Prostate gland (tissue), 2 donors: Measurements from ENCODE around the gene OR52N1.

Experiments used
- POLR2AphosphoS5 ChIP-seq: sonication (generic); formaldehyde crosslinking; IDR thresholded peaks from one replicate; pipeline ENCODE4 v1.6.1; 2017; ENCODE audit warnings: antibody characterized with exemption
- TF ChIP-seq, protein P1 (sequence below), 4 experiments: fragments of 200-600 bp in 2 of 4; fragments of 450-650 bp in 2 of 4; sonication (generic) in 2 of 4; IDR thresholded peaks; 1 replicate in 3 of 4; 2 replicates in 1 of 4; pipeline ENCODE4 v1.5.1; 2016 to 2019; ENCODE audit warnings: antibody characterized with exemption in 4 of 4, mild to moderate bottlenecking in 2 of 4, moderate library complexity in 2 of 4

DNA sequence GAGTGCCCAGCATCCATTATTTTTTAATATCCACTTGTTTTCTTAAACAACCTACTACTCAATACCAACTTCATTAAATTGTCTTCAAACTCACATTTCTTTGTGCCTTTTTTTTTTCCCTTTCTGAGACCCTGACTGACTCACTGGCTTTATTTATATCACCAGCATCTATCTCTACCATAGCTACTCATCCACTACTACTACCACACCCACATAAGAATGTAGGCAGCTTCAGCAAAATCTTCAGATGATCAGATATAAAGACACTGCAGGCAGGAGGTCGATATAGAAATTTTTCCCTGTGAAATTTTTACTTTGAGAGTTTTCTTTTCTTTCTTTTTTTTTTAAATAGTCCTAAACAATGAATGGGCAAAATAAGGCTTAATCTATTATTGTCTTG lies 52.6 kb downstream of the OR52N1 start:
- TF ChIP-seq, protein P1, sequence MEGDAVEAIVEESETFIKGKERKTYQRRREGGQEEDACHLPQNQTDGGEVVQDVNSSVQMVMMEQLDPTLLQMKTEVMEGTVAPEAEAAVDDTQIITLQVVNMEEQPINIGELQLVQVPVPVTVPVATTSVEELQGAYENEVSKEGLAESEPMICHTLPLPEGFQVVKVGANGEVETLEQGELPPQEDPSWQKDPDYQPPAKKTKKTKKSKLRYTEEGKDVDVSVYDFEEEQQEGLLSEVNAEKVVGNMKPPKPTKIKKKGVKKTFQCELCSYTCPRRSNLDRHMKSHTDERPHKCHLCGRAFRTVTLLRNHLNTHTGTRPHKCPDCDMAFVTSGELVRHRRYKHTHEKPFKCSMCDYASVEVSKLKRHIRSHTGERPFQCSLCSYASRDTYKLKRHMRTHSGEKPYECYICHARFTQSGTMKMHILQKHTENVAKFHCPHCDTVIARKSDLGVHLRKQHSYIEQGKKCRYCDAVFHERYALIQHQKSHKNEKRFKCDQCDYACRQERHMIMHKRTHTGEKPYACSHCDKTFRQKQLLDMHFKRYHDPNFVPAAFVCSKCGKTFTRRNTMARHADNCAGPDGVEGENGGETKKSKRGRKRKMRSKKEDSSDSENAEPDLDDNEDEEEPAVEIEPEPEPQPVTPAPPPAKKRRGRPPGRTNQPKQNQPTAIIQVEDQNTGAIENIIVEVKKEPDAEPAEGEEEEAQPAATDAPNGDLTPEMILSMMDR (IDR thresholded peaks at IDR 0.05): no peak
- no peak for TF ChIP-seq POLR2AphosphoS5
